NCI-H1092 treated with DMSO at 0.1 percent for 48 hours (cell line): ENCODE data around the gene TBCK.

Experiments
- DNase-seq: peaks from one replicate; lab custom pipeline; 2025; lab: John Stamatoyannopoulos, UW

The TBCK gene

GRCh38 chr4:106039796-106040195 is 276.2 kb downstream of the TBCK start:
- no peak for DNase-seq

- DNase-seq = no peak
Measured at GRCh38 chr4:106038908-106039307, 277.1 kb downstream of the TBCK start.

DNA sequence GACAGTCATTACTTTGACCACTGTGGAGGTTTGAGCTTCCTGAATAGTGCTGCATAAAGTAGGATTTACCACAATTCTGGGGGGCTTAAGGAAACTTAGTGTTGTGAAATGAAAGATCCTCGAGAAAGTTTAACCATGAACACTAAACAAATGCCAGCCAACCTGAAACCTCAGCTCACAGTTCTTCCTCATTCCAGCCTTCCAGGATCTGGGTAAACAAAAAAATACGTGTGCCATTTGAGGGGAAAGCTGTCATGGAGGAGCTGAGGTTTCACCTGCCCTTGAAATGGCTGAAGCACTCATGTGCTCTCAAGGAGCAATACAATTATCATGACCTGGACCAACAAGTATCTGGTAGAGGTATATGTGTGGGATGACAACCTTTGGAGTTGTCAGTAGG is 278.0 kb downstream of the TBCK start:
- DNase-seq = no peak

- no peak for DNase-seq
Measured at GRCh38 chr4:106036848-106037247, 279.2 kb downstream of the TBCK start.

GRCh38 chr4:106036334-106036733 is 279.7 kb downstream of the TBCK start:
- no peak for DNase-seq

DNA sequence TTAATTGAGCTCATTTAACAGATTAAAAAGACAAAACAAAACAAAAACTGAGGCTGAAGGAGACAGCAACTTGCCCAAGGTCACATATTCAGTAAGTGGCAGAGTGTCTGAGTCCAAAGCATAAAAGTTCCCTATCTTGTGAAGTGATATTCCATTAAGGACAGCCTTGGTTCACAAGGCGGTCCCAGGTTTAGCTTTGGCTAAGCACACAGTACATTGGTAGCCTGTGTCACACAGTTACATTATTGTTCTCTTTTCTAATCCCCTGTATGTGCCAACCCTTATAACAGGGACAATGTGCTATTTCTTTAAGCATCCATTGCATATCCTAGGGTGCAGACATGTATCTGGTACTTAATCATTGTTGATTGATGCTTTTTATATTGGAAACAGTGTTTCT is 280.8 kb downstream of the TBCK start:
- DNase-seq = no peak

DNA sequence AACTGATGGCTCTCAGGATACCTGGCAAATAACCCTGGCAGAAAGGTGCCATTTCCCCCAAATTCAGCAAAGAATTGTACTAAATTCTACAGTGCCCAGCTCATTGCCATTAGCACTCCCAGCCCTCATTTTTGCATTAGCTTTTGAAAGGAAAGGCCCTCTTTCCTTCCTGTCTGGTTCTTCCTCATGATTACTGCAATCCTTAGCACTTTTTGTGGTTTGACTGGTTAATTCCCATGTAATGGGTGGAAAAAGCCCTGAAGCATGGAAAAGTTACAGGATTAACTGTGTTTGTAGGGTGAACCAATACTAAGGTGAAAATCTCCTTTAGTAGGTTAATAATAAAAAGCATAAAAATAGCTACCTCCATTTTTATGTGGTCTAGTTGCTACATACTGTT is 281.3 kb downstream of the TBCK start:
- DNase-seq = no peak

- DNase-seq = no peak
Measured at GRCh38 chr4:106034220-106034619, 281.8 kb downstream of the TBCK start.

DNA sequence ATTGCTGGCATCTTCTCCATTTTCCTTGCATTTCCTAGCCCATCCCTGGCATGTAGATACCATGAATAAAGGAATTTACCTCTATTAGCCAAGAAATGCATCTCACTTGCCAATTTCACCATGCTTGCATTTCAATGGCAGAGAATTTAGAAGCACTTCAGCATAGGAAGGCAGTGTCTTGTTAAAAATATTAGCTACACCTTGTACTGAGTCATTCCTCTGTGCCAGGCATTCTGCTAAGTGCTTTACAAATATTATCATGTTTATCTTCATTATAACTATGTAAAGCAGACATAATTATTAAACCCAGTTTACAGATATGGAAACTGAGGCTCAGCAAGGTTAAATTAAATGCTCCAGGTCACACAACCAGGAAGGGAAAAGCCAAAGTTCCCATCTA is 282.5 kb downstream of the TBCK start:
- no peak for DNase-seq

GRCh38 chr4:106032851-106033286 is 283.1 kb downstream of the TBCK start:
- DNase-seq = no peak

DNA sequence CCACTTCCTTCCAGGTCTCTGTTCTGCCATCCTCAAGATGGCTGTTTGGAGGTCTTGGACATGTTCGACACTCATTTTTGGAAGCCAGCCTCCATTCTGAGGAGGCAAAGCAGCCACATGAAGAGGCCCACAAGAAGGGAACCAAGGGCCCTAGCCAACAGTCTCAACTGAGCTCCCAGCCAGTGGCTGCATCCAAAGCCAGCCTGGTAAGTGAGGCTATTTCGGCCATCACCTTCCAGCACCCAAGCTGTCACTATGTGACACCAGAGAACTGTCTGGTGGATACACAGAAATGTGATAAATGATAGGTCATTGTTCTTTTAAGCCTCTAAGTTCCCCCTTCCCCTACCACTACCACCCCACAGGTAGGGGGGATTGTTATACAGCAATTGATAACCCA is 293.6 kb downstream of the TBCK start:
- DNase-seq = no peak

GRCh38 chr4:106021737-106022410 is 294.1 kb downstream of the TBCK start:
- DNase-seq = no peak

DNA sequence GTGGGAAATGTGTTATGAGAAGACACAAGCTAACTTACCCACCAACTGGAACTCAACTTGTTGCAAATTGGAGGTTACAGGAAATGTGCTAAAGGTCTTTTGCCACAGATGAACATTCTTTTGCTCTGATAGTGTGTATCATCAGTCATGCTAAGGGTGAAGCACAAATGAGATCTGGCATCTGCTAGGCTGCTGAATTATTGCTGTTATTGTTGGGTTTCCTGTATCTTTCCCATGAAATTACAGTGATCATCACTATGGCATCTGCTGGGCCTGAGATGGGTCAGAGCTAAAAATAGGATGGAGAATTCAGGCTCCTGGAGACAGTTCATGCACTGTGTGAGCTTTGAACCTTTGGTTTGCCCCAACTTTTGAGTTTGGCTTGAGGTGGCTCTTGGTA is 296.2 kb downstream of the TBCK start:
- no peak for DNase-seq

DNA sequence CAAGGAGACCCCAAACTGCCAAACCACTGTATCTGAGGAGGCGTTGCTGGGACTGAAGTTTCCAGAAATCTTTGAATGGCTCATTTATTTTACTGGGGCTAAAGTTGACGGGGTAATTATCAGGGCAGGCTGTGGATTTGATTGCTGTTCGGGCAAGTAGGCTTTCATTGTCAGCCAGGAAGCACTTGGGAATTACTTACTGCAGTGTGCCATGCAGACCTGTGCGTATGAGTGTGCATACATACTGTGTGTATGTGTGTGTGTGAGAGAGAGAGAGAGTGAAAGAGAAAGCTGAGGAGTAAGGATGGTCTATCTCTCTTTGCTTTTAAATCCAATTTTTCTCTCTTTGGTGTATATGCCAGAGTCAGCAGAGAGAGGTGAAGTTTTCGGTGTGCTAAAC is 298.0 kb downstream of the TBCK start:
- no peak for DNase-seq

DNA sequence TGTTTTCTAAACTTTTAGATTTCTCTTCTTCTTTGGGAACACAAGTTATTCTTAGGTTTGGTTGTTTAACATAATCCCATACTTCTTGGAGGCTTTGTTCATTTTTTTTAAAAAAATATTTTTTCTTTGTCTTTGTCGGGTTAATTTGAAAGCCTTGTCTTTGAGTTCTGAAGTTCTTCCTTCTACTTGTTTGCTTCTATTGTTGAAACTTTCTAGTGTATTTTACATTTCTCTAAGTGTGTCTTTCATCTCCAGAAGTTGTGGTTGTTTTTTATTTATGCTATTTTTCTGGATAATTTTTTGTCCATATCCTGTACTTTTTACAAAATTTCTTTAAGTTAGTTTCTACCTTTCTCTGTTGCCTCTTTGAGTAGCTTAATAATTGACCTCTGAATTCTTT is 304.6 kb downstream of the TBCK start:
- DNase-seq = no peak

GRCh38 chr4:106010761-106011160 is 305.2 kb downstream of the TBCK start:
- no peak for DNase-seq

DNA sequence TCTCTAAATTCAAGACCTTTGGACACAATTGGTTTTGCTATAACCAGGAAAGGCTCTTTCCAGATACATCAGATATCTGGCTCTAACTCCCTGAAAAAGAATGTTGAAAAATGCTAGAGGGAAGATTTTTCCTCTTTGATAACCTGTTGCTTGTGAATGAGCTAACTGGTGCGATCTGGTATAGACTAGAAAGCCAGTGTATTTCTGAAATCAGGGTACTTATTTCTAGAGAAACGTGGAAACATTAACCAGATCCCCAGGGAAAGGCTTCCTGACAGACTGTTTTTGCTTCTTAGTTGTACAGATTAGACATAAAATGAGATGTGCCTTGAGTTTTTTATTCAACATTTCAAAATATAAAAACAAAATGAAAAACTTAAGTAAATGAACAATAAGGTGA is 313.0 kb downstream of the TBCK start:
- DNase-seq = no peak

DNA sequence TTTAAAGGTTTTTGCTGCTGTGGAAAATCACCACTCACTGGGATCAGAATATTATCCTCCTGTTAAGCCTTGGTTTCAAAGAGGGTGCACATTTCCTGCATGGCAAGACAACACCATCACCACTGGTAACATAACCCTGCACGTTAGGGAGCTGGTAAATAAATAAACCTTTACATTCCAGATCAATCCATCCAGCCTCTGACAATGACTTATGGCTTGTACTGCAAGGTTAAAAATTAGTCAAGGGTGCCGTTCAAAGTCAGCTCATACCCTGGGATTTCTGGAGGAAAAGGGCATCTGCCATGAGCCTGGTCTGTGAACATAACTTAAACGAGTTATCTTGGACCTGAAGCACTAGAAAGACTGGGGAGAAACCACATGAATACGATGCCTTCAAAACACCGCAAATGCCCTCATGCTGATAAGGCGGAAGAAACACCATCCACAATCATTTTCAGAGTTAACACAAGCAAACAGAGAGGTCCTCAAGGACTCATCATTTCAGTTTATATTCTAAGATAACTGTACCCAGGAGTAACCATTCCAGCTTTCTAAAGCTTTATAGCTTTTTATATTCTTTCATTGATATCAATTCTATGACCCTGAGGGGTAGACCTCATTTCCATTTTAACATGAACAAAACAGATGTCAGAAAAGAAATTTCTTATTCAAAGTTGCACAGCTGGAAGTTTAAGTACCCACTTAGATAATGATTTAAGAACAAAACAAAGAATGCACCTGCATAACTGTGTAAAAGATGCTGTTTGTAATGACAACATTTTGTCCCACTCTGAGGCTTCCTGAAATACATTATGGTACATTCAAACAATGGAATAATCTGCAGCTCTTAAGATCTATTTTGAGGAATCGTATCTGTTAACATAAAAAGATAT is 317.6 kb downstream of the TBCK start:
- DNase-seq = no peak

- DNase-seq = no peak
Measured at GRCh38 chr4:105996845-105997244, 319.2 kb downstream of the TBCK start.

DNA sequence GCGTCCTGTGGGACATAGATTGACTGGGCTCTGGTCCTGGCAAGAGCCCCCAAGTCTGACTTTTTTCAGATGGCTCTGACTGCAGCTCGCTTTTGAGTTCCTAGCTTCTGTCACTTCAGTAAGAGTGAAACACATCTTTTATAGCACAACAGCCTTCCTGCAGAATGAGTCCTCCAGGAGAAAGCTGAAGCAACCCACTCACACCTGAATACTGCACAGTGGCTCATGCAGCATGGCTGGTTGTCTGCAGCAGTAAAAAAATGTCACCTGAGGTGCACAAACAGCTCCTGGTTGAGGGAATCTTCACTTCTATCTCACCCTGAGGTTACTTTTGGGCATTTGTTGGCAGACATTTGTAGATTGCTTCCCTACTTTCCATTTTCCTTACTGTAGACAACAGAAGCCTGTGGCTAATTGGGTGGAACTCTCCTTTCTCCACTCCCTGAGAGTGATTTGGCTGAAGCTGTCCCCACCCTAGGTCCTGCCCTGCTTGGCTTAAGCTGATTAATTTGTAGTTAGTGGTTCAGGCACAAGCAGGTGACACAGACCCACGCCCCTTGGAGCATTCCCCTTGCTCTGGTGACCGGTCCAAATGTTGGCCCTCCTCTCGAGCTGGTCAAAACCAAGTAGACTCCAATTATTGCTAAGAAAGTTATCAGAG is 321.0 kb downstream of the TBCK start:
- DNase-seq = no peak

- no peak for DNase-seq
Measured at GRCh38 chr4:105994061-105994460, 321.9 kb downstream of the TBCK start.

- DNase-seq = no peak
Measured at GRCh38 chr4:105992641-105993305, 323.2 kb downstream of the TBCK start.
